Mesenchymal stem cell (in vitro differentiated cells and primary cell): ENCODE measurements around the gene LMO4.

Experiments
- DNase-seq: peaks from one replicate; pipeline ENCODE4 v3.0.0-alpha.2; 2013
- H2AFZ ChIP-seq: one replicate; pipeline ENCODE4 v1.6.1; 2013; ENCODE audit warnings: low read depth, mild to moderate bottlenecking, control low read depth, inconsistent platforms, low read length, moderate library complexity
- H2AK5ac ChIP-seq: 2 replicates; pipeline ENCODE4 v1.6.1; 2013; ENCODE audit warnings: low read length, moderate library complexity, mild to moderate bottlenecking, inconsistent platforms; ENCODE audit not compliant: severe bottlenecking
- H2BK120ac ChIP-seq: one replicate; pipeline ENCODE4 v1.6.1; 2013; ENCODE audit warnings: low read depth, mild to moderate bottlenecking, inconsistent platforms, low read length, moderate library complexity
- H2BK12ac ChIP-seq, 2 experiments: one replicate each; pipeline ENCODE4 v1.6.1; 2013; ENCODE audit warnings: inconsistent platforms in 2 of 2, low read length in 2 of 2, mild to moderate bottlenecking in 2 of 2, moderate library complexity in 2 of 2, control low read depth in 1 of 2
- H2BK15ac ChIP-seq: one replicate; pipeline ENCODE4 v1.6.1; 2013; ENCODE audit warnings: mild to moderate bottlenecking, low read depth, inconsistent platforms; ENCODE audit not compliant: poor library complexity, severe bottlenecking
- H2BK5ac ChIP-seq: 2 replicates; pipeline ENCODE4 v1.6.1; 2013; ENCODE audit warnings: low read depth, mild to moderate bottlenecking, low read length, control low read depth, inconsistent platforms; ENCODE audit not compliant: poor library complexity, severe bottlenecking
- H3K14ac ChIP-seq, 2 experiments: one replicate each; pipeline ENCODE4 v1.6.1; 2013; ENCODE audit warnings: inconsistent platforms in 2 of 2, low read length in 2 of 2, control low read depth in 1 of 2, mild to moderate bottlenecking in 1 of 2, moderate library complexity in 1 of 2
- H3K18ac ChIP-seq, 2 experiments: one replicate each; pipeline ENCODE4 v1.6.1; 2013; ENCODE audit warnings: inconsistent platforms in 2 of 2, low read length in 2 of 2, control low read depth in 1 of 2, low read depth in 1 of 2, mild to moderate bottlenecking in 1 of 2
- H3K23ac ChIP-seq, 2 experiments: one replicate each; pipeline ENCODE4 v1.6.1; 2013; ENCODE audit warnings: inconsistent platforms in 2 of 2, low read length in 2 of 2, mild to moderate bottlenecking in 2 of 2, moderate library complexity in 2 of 2, control low read depth in 1 of 2
- H3K27ac ChIP-seq: 2 replicates; pipeline ENCODE4 v1.5.1; 2013; ENCODE audit warnings: mild to moderate bottlenecking, moderate library complexity, low read length, control low read depth, inconsistent platforms; ENCODE audit not compliant: poor library complexity, severe bottlenecking
- H3K27me3 ChIP-seq, 2 experiments: 2 replicates each; pipeline versions ENCODE4 v1.6.1 to v1.7.0; 2013; ENCODE audit warnings: low read length in 2 of 2, mild to moderate bottlenecking in 2 of 2, moderate library complexity in 2 of 2, control low read depth in 1 of 2, inconsistent platforms in 1 of 2; ENCODE audit not compliant: control insufficient read depth in 1 of 2, insufficient read depth in 1 of 2
- H3K36me3 ChIP-seq, 2 experiments: 2 replicates each; pipeline versions ENCODE4 v1.6.1 to v1.7.0; 2013; ENCODE audit warnings: low read length in 2 of 2, control low read depth in 1 of 2, inconsistent platforms in 1 of 2, low read depth in 1 of 2, mild to moderate bottlenecking in 1 of 2; ENCODE audit not compliant: insufficient read depth in 2 of 2, control insufficient read depth in 1 of 2
- H3K4ac ChIP-seq, 2 experiments: one replicate each; pipeline ENCODE4 v1.6.1; 2013; ENCODE audit warnings: inconsistent platforms in 2 of 2, low read length in 2 of 2, mild to moderate bottlenecking in 2 of 2, moderate library complexity in 2 of 2, control low read depth in 1 of 2, low read depth in 1 of 2
- H3K4me1 ChIP-seq: 2 replicates; pipeline ENCODE4 v1.6.1; 2013; ENCODE audit warnings: low read depth, low read length, control low read depth; ENCODE audit not compliant: control insufficient read depth, insufficient read depth
- H3K4me2 ChIP-seq: 2 replicates; pipeline ENCODE4 v1.6.1; 2013; ENCODE audit warnings: low read length, mild to moderate bottlenecking, inconsistent platforms; ENCODE audit not compliant: poor library complexity, severe bottlenecking
- H3K4me3 ChIP-seq, 2 experiments: 2 replicates each; pipeline versions ENCODE4 v1.5.1 to v1.7.0; 2013; ENCODE audit warnings: low read length in 2 of 2, mild to moderate bottlenecking in 2 of 2, control low read depth in 1 of 2, low read depth in 1 of 2; ENCODE audit not compliant: insufficient read depth in 1 of 2
- H3K79me1 ChIP-seq: replicated peaks from 2 replicates; pipeline ENCODE4 v1.6.1; 2013; ENCODE audit warnings: mild to moderate bottlenecking, control low read depth, low read length, inconsistent platforms; ENCODE audit not compliant: poor library complexity, severe bottlenecking
- H3K9ac ChIP-seq: 2 replicates; pipeline ENCODE4 v1.7.0; 2013; ENCODE audit warnings: mild to moderate bottlenecking, low read length, moderate library complexity
- H3K9me3 ChIP-seq: 2 replicates; pipeline ENCODE4 v1.7.0; 2013; ENCODE audit warnings: mild to moderate bottlenecking, low read length; ENCODE audit not compliant: control insufficient read depth
- H4K8ac ChIP-seq: one replicate; pipeline ENCODE4 v1.6.1; 2013; ENCODE audit warnings: inconsistent platforms, mild to moderate bottlenecking, low read length, moderate library complexity
- H4K91ac ChIP-seq: one replicate; pipeline ENCODE4 v1.6.1; 2013; ENCODE audit warnings: mild to moderate bottlenecking, low read length, inconsistent platforms
- WGBS: methylation state at CpG from one replicate; pipeline ENCODE4 v1.1.7; 2013; ENCODE audit warnings: mixed read lengths; 5-methylcytosine and 5-hydroxymethylcytosine counted together

LMO4 gene

DNA sequence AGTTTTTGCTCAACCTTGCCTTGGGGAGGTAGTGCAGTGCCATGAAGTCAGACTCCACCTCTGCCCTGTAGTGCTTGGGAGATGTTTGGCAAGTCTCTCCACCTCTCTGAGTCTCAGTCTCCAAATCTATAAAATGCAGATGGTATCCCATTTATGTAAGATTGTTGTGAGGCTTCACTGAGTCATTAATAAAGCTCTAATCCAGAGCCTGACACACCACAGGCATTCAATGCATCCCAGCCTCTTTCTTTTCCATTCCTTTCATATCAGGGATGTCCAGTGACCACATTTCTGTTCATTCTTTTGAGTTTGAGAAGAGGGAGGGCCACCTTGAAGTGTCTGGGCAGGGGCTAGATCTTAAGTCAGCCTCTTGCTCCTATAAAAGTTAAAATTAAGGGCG lies 37.6 kb upstream of the LMO4 start:
- Histone ChIP-seq H3K9me3 (no peaks in the 10 kb centered on the region), H3K9ac (peak overlapping the region; percentile 6), H3K4me2 (no peak overlapping the region), H3K79me1 (no peaks in the 10 kb centered on the region), H3K4ac (no peak overlapping the region), H4K8ac (no peak overlapping the region), H3K23ac (no peak overlapping the region), H2BK15ac (no peak overlapping the region), H2BK120ac (no peak overlapping the region), H3K4me1 (no peaks in the 10 kb centered on the region), H2AFZ (no peak overlapping the region), H2AK5ac (no peak overlapping the region), H3K27me3 (peaks cover 0 to 4% of the 10 kb centered on the region in 2 experiments), H3K27ac (no peak overlapping the region), H2BK12ac (no peak overlapping the region), H3K36me3 (no peaks in the 10 kb centered on the region), H4K91ac (no peak overlapping the region), H2BK5ac (no peak overlapping the region), H3K4me3 (no peak overlapping the region), H3K14ac (no peak overlapping the region), H3K18ac (no peak overlapping the region)
- DNase-seq = no peak
- 32% methylated on average over 1 of the region's 1 CpG for WGBS

DNA sequence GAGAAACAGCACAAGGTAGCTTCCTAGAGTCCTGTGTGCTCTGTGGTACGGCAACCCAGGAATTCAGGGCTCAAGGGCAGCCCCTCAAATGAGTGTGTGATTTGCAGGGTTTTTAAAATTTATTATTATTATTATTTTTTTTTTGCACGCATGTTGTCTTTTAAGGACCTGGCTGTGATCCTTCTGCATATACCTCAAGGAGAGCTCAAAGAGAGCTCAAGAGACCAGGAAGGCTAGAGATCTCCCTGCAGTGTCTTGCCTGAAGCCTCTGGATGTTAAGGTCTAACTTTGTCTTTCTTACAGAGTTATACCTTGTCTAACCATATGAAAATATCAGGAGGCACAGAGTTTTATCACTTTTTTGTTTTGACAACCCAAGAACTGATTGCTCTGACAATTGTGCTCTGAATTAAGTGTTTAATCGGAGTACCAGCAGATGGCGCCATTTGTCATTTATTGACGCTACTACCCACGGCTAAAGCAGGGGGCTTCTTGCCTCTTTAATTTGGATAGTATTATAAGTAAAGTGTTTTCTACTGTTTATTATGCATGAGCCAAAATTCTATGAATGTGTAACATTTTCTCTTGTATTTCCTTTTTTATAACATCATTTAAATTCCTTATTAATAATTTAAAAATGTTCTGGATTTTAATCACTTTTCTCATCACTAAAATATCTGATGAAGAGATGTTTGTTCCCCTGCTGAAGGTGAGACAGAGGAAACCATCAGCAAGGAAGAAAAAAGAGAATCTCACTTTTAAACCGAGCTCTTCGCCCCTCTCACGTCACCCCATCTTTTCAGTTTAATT lies 35.8 kb upstream of the LMO4 start:
- H2BK120ac ChIP-seq = no peak overlapping the region
- H3K4me3 ChIP-seq = no peak overlapping the region

DNA sequence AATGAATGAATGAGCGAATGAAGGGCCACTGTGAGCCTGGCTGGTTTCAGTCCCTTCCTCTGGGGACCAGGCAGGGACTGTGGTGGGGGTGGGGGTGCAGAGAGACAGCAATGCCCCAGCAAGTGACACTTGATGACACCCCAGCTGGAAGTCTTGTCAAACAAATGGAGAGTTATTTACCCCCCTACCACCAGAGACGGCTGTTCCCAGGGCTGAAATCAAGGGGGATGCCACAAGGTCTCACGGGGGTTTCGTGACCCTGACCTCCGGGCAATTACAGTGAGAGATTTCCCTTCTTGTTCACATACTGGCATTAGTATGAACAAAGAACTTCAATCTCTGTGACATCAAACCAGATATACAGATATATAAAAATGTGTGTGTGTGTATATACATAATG lies 34.0 kb upstream of the LMO4 start:
- Histone ChIP-seq H2BK5ac (no peak overlapping the region), H3K27me3 (peaks cover 0 to 4% of the 10 kb centered on the region in 2 experiments), H3K27ac (no peak overlapping the region), H2BK15ac (no peak overlapping the region), H3K36me3 (no peaks in the 10 kb centered on the region), H4K91ac (peak overlapping the region; percentile 68), H3K9me3 (no peaks in the 10 kb centered on the region), H3K79me1 (no peaks in the 10 kb centered on the region), H3K4me1 (no peaks in the 10 kb centered on the region), H3K14ac (no peak overlapping the region), H3K4ac (no peak overlapping the region), H2BK120ac (no peak overlapping the region), H3K4me3 (no peak overlapping the region), H3K9ac (no peak overlapping the region), H2AK5ac (no peak overlapping the region), H3K23ac (no peak overlapping the region), H3K18ac (no peak overlapping the region), H2AFZ (no peak overlapping the region), H4K8ac (no peak overlapping the region), H3K4me2 (no peak overlapping the region), H2BK12ac (no peak overlapping the region)
- WGBS = 40% methylated on average over 2 of the region's 5 CpGs
- DNase-seq = no peak

More for the DNA sequence above, 35.8 kb upstream of the LMO4 start:
- no peaks in the 10 kb centered on the region for H3K79me1 ChIP-seq
- H3K27ac ChIP-seq = no peak overlapping the region
- H2AK5ac ChIP-seq = no peak overlapping the region
- no peak overlapping the region for H3K4ac ChIP-seq
- 20% methylated on average over 5 of the region's 9 CpGs for WGBS
- no peak overlapping the region for H3K4me2 ChIP-seq
- no peak overlapping the region for H2AFZ ChIP-seq
- no peak overlapping the region for H2BK5ac ChIP-seq
- no peak overlapping the region for H3K18ac ChIP-seq
- H3K27me3 ChIP-seq = peaks cover 0 to 4% of the 10 kb centered on the region in 2 experiments
- no peak overlapping the region for H4K8ac ChIP-seq
- no peak overlapping the region for H4K91ac ChIP-seq
- H3K14ac ChIP-seq = no peak overlapping the region
- no peak overlapping the region for H3K23ac ChIP-seq
- no peaks in the 10 kb centered on the region for H3K9me3 ChIP-seq
- no peak overlapping the region for H2BK12ac ChIP-seq
- H2BK15ac ChIP-seq = no peak overlapping the region
- H3K9ac ChIP-seq = peak overlapping the region; percentile 6
- no peaks in the 10 kb centered on the region for H3K36me3 ChIP-seq
- no peaks in the 10 kb centered on the region for H3K4me1 ChIP-seq
- peak; percentile 62 for DNase-seq

DNA sequence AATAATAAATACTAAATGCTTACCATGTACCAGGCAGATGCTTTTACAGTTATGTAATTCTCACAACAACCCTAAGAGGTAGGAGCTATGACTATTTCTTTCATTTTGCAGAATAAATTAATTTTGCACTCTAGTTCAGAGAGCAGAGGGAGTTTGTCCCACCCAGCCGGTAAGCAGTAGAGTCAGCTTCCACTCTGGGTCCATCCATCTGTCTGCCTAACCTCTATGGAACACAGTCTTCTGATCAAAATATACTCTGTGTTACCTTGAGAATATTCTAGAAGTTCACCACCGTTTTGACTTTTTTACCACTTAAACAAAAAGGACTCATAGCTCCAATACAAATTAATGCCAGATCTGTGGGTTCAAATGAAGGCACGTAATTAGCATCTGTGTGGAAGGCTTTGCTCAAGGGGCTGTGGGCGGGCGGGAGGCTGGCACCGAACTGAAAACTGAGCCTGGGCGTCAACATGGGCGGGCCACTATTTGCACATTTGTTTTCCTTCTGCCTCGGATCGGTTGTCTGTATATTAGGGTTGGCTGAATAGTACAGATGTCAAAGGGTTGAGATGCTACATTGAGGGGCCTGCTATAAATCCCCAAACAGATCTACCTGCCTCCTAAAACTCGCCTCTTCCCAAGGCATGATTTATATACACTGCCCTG lies 33.1 kb upstream of the LMO4 start:
- no peak overlapping the region for H3K23ac ChIP-seq
- no peaks in the 10 kb centered on the region for H3K4me1 ChIP-seq
- peaks cover 0 to 4% of the 10 kb centered on the region in 2 experiments for H3K27me3 ChIP-seq
- 77% methylated on average over 6 of the region's 11 CpGs for WGBS
- H2AFZ ChIP-seq = no peak overlapping the region
- no peaks in the 10 kb centered on the region for H3K36me3 ChIP-seq
- H3K9me3 ChIP-seq = no peaks in the 10 kb centered on the region
- no peak overlapping the region for H2AK5ac ChIP-seq
- H3K27ac ChIP-seq = no peak overlapping the region
- H3K14ac ChIP-seq = no peak overlapping the region
- no peak overlapping the region for H3K4me2 ChIP-seq
- no peak for DNase-seq
- H3K4me3 ChIP-seq = no peak overlapping the region
- no peak overlapping the region for H3K9ac ChIP-seq
- no peak overlapping the region for H2BK15ac ChIP-seq
- H4K91ac ChIP-seq = no peak overlapping the region
- H3K79me1 ChIP-seq = no peaks in the 10 kb centered on the region
- H2BK5ac ChIP-seq = no peak overlapping the region
- no peak overlapping the region for H2BK120ac ChIP-seq
- no peak overlapping the region for H4K8ac ChIP-seq
- H2BK12ac ChIP-seq = no peak overlapping the region
- H3K18ac ChIP-seq = no peak overlapping the region
- no peak overlapping the region for H3K4ac ChIP-seq
